H1 (cell line): ENCODE data around the gene MAPT. TPM values are rescaled to one million over a fixed set of nuclear protein-coding genes. Genes with fewer than 3 reads are reported as not detected.

Source experiments
- CTCF ChIA-PET: fragments of 300-600 bp; sonication (Branson Sonifier 250); formaldehyde crosslinking; loops from one replicate; lab custom pipeline; 2021; ENCODE audit not compliant: partially characterized antibody; lab: Charles Lee
- POLR2A ChIA-PET: fragments of 300-600 bp; sonication (Branson Sonifier 250); formaldehyde crosslinking; loops from one replicate; lab custom pipeline; 2021; ENCODE audit warnings: inconsistent platforms; ENCODE audit not compliant: partially characterized antibody; lab: Charles Lee
- DNase-seq, 2 experiments: peaks; one replicate each; pipeline versions ENCODE4 v3.0.0 to v3.0.0-alpha.2; 2010 to 2022; ENCODE audit warnings: low spot score in 2 of 2, low read depth in 1 of 2, mixed read lengths in 1 of 2
- FAIRE-seq: peaks from 2 replicates; lab custom pipeline; 2011; peaks lifted over from hg19 to GRCh38; lab: Jason Lieb, UNC
- H2AFZ ChIP-seq: 2 replicates; pipeline ENCODE4 v1.8.1; 2012; ENCODE audit warnings: low read length, inconsistent platforms
- H2AK5ac ChIP-seq: 2 replicates; pipeline ENCODE4 v1.6.1; 2013; ENCODE audit warnings: low read depth, low read length
- H2BK120ac ChIP-seq: replicated peaks from 2 replicates; pipeline ENCODE3; 2013; ENCODE audit warnings: low read depth, low read length, inconsistent platforms
- H2BK12ac ChIP-seq: 2 replicates; pipeline ENCODE4 v1.6.1; 2013; ENCODE audit warnings: low read depth, low read length
- H2BK15ac ChIP-seq: 2 replicates; pipeline ENCODE4 v1.6.1; 2013; ENCODE audit warnings: low read length
- H2BK20ac ChIP-seq: 2 replicates; pipeline ENCODE4 v1.6.1; 2013; ENCODE audit warnings: low read length
- H2BK5ac ChIP-seq: 2 replicates; pipeline ENCODE4 v1.6.1; 2013; ENCODE audit warnings: low read depth, low read length
- H3K14ac ChIP-seq: 2 replicates; pipeline ENCODE4 v1.6.1; 2013; ENCODE audit warnings: inconsistent platforms; ENCODE audit not compliant: insufficient read length
- H3K18ac ChIP-seq: 2 replicates; pipeline ENCODE4 v1.6.1; 2013; ENCODE audit warnings: low read length; ENCODE audit errors: extremely low read depth
- H3K23ac ChIP-seq: 2 replicates; pipeline ENCODE4 v1.6.1; 2013; ENCODE audit warnings: inconsistent platforms; ENCODE audit not compliant: insufficient read length
- H3K23me2 ChIP-seq: 2 replicates; pipeline ENCODE4 v1.6.1; 2013; ENCODE audit warnings: low read depth, low read length
- H3K27ac ChIP-seq: 2 replicates; pipeline ENCODE4 v1.6.1; 2011; ENCODE audit warnings: low read depth, low read length, inconsistent platforms
- H3K27me3 ChIP-seq, 4 experiments: replicated peaks in 1 of 4; 1 replicate in 1 of 4; 2 replicates in 3 of 4; pipeline versions ENCODE4 v1.6.1 to v1.8.1; 2011 to 2013; ENCODE audit warnings: low read length in 3 of 4, mild to moderate bottlenecking in 3 of 4, inconsistent platforms in 2 of 4, mixed read lengths in 2 of 4, moderate library complexity in 1 of 4; ENCODE audit not compliant: control insufficient read depth in 3 of 4, insufficient read depth in 3 of 4; ENCODE audit errors: extremely low read depth in 1 of 4
- H3K36me3 ChIP-seq, 4 experiments: 2 replicates each; pipeline versions ENCODE4 v1.6.1 to v1.8.1; 2011 to 2013; ENCODE audit warnings: mild to moderate bottlenecking in 4 of 4, low read length in 3 of 4, moderate library complexity in 2 of 4, control low read depth in 1 of 4, inconsistent platforms in 1 of 4; ENCODE audit not compliant: insufficient read depth in 4 of 4, control insufficient read depth in 2 of 4
- H3K4ac ChIP-seq: replicated peaks from 2 replicates; pipeline ENCODE3; 2013; ENCODE audit warnings: low read length, low read depth, mixed read lengths, inconsistent platforms; ENCODE audit not compliant: insufficient read length
- H3K4me1 ChIP-seq, 4 experiments: replicated peaks in 1 of 4; 1 replicate in 1 of 4; 2 replicates in 3 of 4; pipeline versions ENCODE4 v1.6.1 to v1.8.1; 2011 to 2013; ENCODE audit warnings: low read length in 3 of 4, inconsistent platforms in 2 of 4, mixed read lengths in 1 of 4; ENCODE audit not compliant: insufficient read depth in 4 of 4, control insufficient read depth in 3 of 4
- H3K4me2 ChIP-seq, 2 experiments: 2 replicates each; pipeline versions ENCODE4 v1.6.1 to v1.8.1; 2011 to 2013; ENCODE audit warnings: low read depth in 2 of 2, low read length in 2 of 2, control low read depth in 1 of 2, inconsistent platforms in 1 of 2, mild to moderate bottlenecking in 1 of 2; ENCODE audit not compliant: insufficient read depth in 1 of 2
- H3K4me3 ChIP-seq, 4 experiments: fragments of 200-600, 300-600 bp in 1 of 4; sonication (generic), shearing (Covaris generic), sonication (Bioruptor Twin) in 1 of 4; 2 replicates each; pipeline versions ENCODE4 v1.5.1 to v1.8.1; 2011 to 2016; ENCODE audit warnings: low read length in 4 of 4, low read depth in 3 of 4, control low read depth in 2 of 4, inconsistent platforms in 2 of 4, mild to moderate bottlenecking in 2 of 4, mixed read lengths in 1 of 4, moderate library complexity in 1 of 4; ENCODE audit not compliant: insufficient read depth in 2 of 4; ENCODE audit errors: extremely low read depth in 1 of 4
- H3K56ac ChIP-seq: replicated peaks from 2 replicates; pipeline ENCODE3; 2013; ENCODE audit warnings: low read depth, mild to moderate bottlenecking, mixed read lengths, low read length, inconsistent platforms; ENCODE audit not compliant: insufficient read length
- H3K79me1 ChIP-seq: 2 replicates; pipeline ENCODE4 v1.6.1; 2013; ENCODE audit warnings: low read depth, low read length, control low read depth
- H3K79me2 ChIP-seq, 2 experiments: 2 replicates each; pipeline versions ENCODE4 v1.6.1 to v1.8.1; 2012 to 2013; ENCODE audit warnings: low read length in 2 of 2, mild to moderate bottlenecking in 2 of 2, inconsistent platforms in 1 of 2; ENCODE audit not compliant: insufficient read depth in 2 of 2, control insufficient read depth in 1 of 2
- H3K9ac ChIP-seq, 4 experiments: replicated peaks in 1 of 4; 1 replicate in 1 of 4; 2 replicates in 3 of 4; pipeline versions ENCODE4 v1.6.1 to v1.8.1; 2011 to 2013; ENCODE audit warnings: low read depth in 3 of 4, low read length in 3 of 4, control low read depth in 2 of 4, mild to moderate bottlenecking in 2 of 4, moderate library complexity in 2 of 4, inconsistent platforms in 1 of 4; ENCODE audit errors: extremely low read depth in 1 of 4
- H3K9me3 ChIP-seq, 2 experiments: 2 replicates each; pipeline versions ENCODE4 v1.6.1 to v1.8.1; 2012 to 2013; ENCODE audit warnings: mild to moderate bottlenecking in 2 of 2, moderate library complexity in 2 of 2, control low read depth in 1 of 2, inconsistent platforms in 1 of 2, low read depth in 1 of 2, low read length in 1 of 2, mixed read lengths in 1 of 2; ENCODE audit not compliant: insufficient read depth in 2 of 2
- H4K20me1 ChIP-seq, 2 experiments: replicated peaks in 1 of 2; 2 replicates each; pipeline versions ENCODE3 to v1.8.1; 2011 to 2013; ENCODE audit warnings: inconsistent platforms in 2 of 2, low read length in 2 of 2, mild to moderate bottlenecking in 1 of 2; ENCODE audit not compliant: insufficient read depth in 2 of 2, control insufficient read depth in 1 of 2
- H4K5ac ChIP-seq: 2 replicates; pipeline ENCODE4 v1.6.1; 2013; ENCODE audit warnings: low read length, low read depth, mixed read lengths, inconsistent platforms; ENCODE audit not compliant: insufficient read length
- H4K8ac ChIP-seq: 2 replicates; pipeline ENCODE4 v1.8.0; 2013; ENCODE audit warnings: mild to moderate bottlenecking, moderate library complexity, low read length, inconsistent platforms; ENCODE audit not compliant: insufficient read depth; ENCODE audit errors: extremely low read depth
- H4K91ac ChIP-seq: replicated peaks from 2 replicates; pipeline ENCODE3; 2013; ENCODE audit warnings: low read length, mixed read lengths, inconsistent platforms; ENCODE audit not compliant: insufficient read length
- CBX8 ChIP-seq: fragments of 300-800, 300-1000 bp; sonication (generic); IDR thresholded peaks from 2 replicates; pipeline ENCODE4 v1.7.1; 2016; ENCODE audit warnings: low read depth, low read length, borderline replicate concordance
- CHD1 ChIP-seq: IDR thresholded peaks from 2 replicates; pipeline ENCODE4 v1.6.1; 2012; ENCODE audit warnings: low read depth, low read length, improper control_type of control experiment
- EP300 ChIP-seq, 2 experiments: IDR thresholded peaks; 1 replicate in 1 of 2; 2 replicates in 1 of 2; pipeline ENCODE4 v1.6.1; 2011 to 2012; ENCODE audit warnings: low read depth in 2 of 2, low read length in 2 of 2, mild to moderate bottlenecking in 2 of 2, borderline replicate concordance in 1 of 2, inconsistent platforms in 1 of 2, moderate library complexity in 1 of 2
- HDAC2 ChIP-seq, 2 experiments: fragments of 300-600 bp in 1 of 2; sonication (generic) in 1 of 2; IDR thresholded peaks; 2 replicates each; pipeline ENCODE4 v1.6.1; 2011 to 2012; ENCODE audit warnings: low read depth in 2 of 2, low read length in 2 of 2, mild to moderate bottlenecking in 2 of 2, moderate library complexity in 2 of 2, borderline replicate concordance in 1 of 2, inconsistent platforms in 1 of 2
- HDAC6 ChIP-seq: IDR thresholded peaks from one replicate; pipeline ENCODE4 v1.7.1; 2012; ENCODE audit warnings: low read depth, mild to moderate bottlenecking, inconsistent platforms, low read length, moderate library complexity
- JUN ChIP-seq: IDR thresholded peaks from 2 replicates; pipeline ENCODE4 v1.6.1; 2011; ENCODE audit warnings: low read depth, mild to moderate bottlenecking, improper control_type of control experiment, low read length
- MAX ChIP-seq: IDR thresholded peaks from 2 replicates; pipeline ENCODE4 v1.6.1; 2012; ENCODE audit warnings: inconsistent platforms
- NANOG ChIP-seq: IDR thresholded peaks from 2 replicates; pipeline ENCODE4 v1.6.1; 2011; ENCODE audit warnings: low read length, low read depth, mild to moderate bottlenecking, inconsistent platforms; ENCODE audit not compliant: insufficient read depth, poor library complexity, severe bottlenecking
- SIN3A ChIP-seq, 2 experiments: IDR thresholded peaks in 1 of 2; conservative IDR thresholded peaks in 1 of 2; 2 replicates each; pipeline ENCODE4 v1.6.1; 2011 to 2012; ENCODE audit warnings: low read length in 2 of 2, improper control_type of control experiment in 1 of 2, low read depth in 1 of 2, mild to moderate bottlenecking in 1 of 2
- SP1 ChIP-seq: IDR thresholded peaks from 2 replicates; pipeline ENCODE4 v1.6.1; 2011; ENCODE audit warnings: low read depth, low read length
- SP4 ChIP-seq: IDR thresholded peaks from 2 replicates; pipeline ENCODE4 v1.6.1; 2012; ENCODE audit warnings: low read length, inconsistent platforms
- TEAD4 ChIP-seq: IDR thresholded peaks from 2 replicates; pipeline ENCODE4 v1.6.1; 2012; ENCODE audit warnings: low read depth, low read length, inconsistent platforms, mixed read lengths
- ZNF274 ChIP-seq: IDR thresholded peaks from 2 replicates; pipeline ENCODE4 v1.7.0; 2012; ENCODE audit warnings: low read length, borderline replicate concordance; ENCODE audit errors: extremely low read depth
- WGBS, 2 experiments: shearing (Covaris generic) in 1 of 2; methylation state at CpG; one replicate each; pipeline versions ENCODE4 v1.1.6 to v1.1.7; 2013 to 2015; ENCODE audit warnings: low lambda C conversion rate in 2 of 2, mixed read lengths in 2 of 2, inconsistent platforms in 1 of 2, low coverage in 1 of 2, missing lambda C conversion rate in 1 of 2; ENCODE audit not compliant: insufficient replicate concordance in 2 of 2, insufficient coverage in 1 of 2, insufficient read length in 1 of 2; ENCODE audit errors: extremely low coverage in 1 of 2, missing lambda C conversion rate in 1 of 2; 5-methylcytosine and 5-hydroxymethylcytosine counted together
- polyA plus RNA-seq, 7 experiments: library from polyadenylated mRNA; depleted of rRNA in 3 of 7; stranded (reverse) in 5 of 7; unstranded in 2 of 7; fragments of >200 nt in 5 of 7; fragments of 200-250 nt in 2 of 7; gene quantifications; 1 replicate in 5 of 7; 2 replicates in 1 of 7; 4 replicates in 1 of 7; pipeline versions ENCODE4 v1.2.1 to v1.2.3, GENCODE V29; 2011 to 2013; ENCODE audit warnings: missing spikeins in 2 of 7, mixed read lengths in 2 of 7
- total RNA-seq: library from RNA; stranded (reverse); fragmentation: NEBNext Ultra II Directional; extraction: Animal tissue kit (Norgen Biotek cat#: 25700); gene quantifications from 2 replicates; pipeline ENCODE4 v1.2.1, GENCODE V29; 2021

The MAPT gene
- total and polyA plus RNA-seq, 2 of the 8 experiments (the other 6 are each of a cell fraction or from before 2014, with no cell fraction given) = 0.54 to 1.7 TPM

- DNase-seq = no peak
- no peak overlapping the region for H2BK12ac ChIP-seq
- no peaks in the 10 kb centered on the region for H3K4me1 ChIP-seq
- no peak overlapping the region for H2AFZ ChIP-seq
- H4K8ac ChIP-seq = no peak overlapping the region
- peaks cover 0 to 11% of the 10 kb centered on the region in 2 experiments for H4K20me1 ChIP-seq
- no peaks in the 10 kb centered on the region for H3K23me2 ChIP-seq
- CTCF ChIA-PET = interaction anchor here (0.9 to 3.5 kb wide), 7 partner anchors 9 to 78 kb away, joined by 3 to 15 read pairs (median 5); no protein-coding TSS in a partner anchor
- H2AK5ac ChIP-seq = no peak overlapping the region
- H2BK120ac ChIP-seq = no peak overlapping the region
- H3K18ac ChIP-seq = no peak overlapping the region
- TF ChIP-seq JUN = no peak
- no peak for TF ChIP-seq ZNF274
- no peak for TF ChIP-seq CHD1
- TF ChIP-seq TEAD4 = no peak
- no peak for TF ChIP-seq CBX8
- TF ChIP-seq SP1 = no peak
- no peak for TF ChIP-seq HDAC6
- TF ChIP-seq EP300 (IDR thresholded peaks at IDR 0.05; ENCODE audit: borderline replicate concordance in 1 of 2, low read depth in 2 of 2, low read length in 2 of 2) = no peak
- TF ChIP-seq MAX = no peak
- no peak for TF ChIP-seq NANOG
- TF ChIP-seq SIN3A (conservative IDR thresholded peaks at IDR 0.05 in 1 of 2, IDR thresholded peaks at IDR 0.05 in 1 of 2; ENCODE audit: low read depth in 1 of 2, low read length in 2 of 2) = no peak
- TF ChIP-seq HDAC2 (IDR thresholded peaks at IDR 0.05; ENCODE audit: borderline replicate concordance in 1 of 2, low read depth in 2 of 2, low read length in 2 of 2) = no peak
- TF ChIP-seq SP4 = no peak
- TF ChIP-seq, all 59 proteins: peak for 0
- Histone ChIP-seq H2BK5ac (no peak overlapping the region), H3K4me2 (no peak overlapping the region), H3K4ac (no peak overlapping the region), H3K36me3 (peaks cover 41 to 91% (median 77%) of the 10 kb centered on the region in 4 experiments), H3K9me3 (no peaks in the 10 kb centered on the region), H4K91ac (no peak overlapping the region), H3K14ac (no peak overlapping the region), H3K23ac (no peak overlapping the region), H3K4me3 (no peak overlapping the region), H3K79me1 (no peaks in the 10 kb centered on the region), H3K79me2 (no peaks in the 10 kb centered on the region), H2BK20ac (no peak overlapping the region), H3K27me3 (no peaks in the 10 kb centered on the region), H3K56ac (no peak overlapping the region), H2BK15ac (no peak overlapping the region), H3K27ac (no peak overlapping the region), H3K9ac (no peak overlapping the region), H4K5ac (no peak overlapping the region)
- FAIRE-seq = no peak
- WGBS, 2 experiments = 93% methylated on average over 6 of the region's 6 CpGs; no CpG with 5 or more reads in 1 of the 2 experiments
- POLR2A ChIA-PET = interaction anchor here (2.2 to 4.3 kb wide), 2 partner anchors 10 to 155 kb away, joined by 6 to 16 read pairs; partner anchors contain the start of gene KANSL1
Measured at GRCh38 chr17:46038414-46038813, 144.1 kb downstream of the MAPT start.
